Measurements from ENCODE around the gene PSME3.
A peak's percentile ranks its signal among the peaks of the same experiment; 100 is the strongest.

The PSME3 gene

GRCh38 chr17:42818379-42818778 lies 14.8 kb upstream of the PSME3 start:
- no peak for DNase-seq

DNA sequence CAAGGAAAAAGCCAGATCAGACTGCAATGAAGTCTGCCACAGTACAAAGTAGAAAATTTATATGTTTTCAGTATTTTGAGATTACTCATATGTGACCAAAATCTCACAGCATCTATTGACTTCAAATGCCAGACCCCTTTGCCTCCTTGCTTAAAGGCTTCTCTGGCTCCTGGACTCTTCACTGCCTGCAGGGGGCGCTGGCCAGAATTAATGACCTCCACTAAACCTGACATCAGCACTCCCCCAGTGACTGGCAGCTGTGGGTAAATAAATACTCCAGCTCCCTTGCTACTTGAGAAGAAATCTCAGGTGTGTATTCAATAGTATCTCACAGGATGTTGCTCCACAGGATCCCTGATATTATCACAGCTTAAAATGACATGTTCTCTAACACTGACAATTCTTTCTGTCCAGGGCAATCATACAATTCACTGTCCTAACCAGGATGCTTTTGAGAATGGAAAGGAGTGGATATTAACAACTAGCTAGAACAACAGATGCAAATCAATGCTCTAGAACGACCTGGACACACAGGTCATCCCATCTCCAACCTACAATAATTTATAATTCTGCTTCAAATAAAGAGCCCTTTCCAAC lies 13.2 kb upstream of the PSME3 start:
- peak; percentile 50 to 59 for DNase-seq

DNA sequence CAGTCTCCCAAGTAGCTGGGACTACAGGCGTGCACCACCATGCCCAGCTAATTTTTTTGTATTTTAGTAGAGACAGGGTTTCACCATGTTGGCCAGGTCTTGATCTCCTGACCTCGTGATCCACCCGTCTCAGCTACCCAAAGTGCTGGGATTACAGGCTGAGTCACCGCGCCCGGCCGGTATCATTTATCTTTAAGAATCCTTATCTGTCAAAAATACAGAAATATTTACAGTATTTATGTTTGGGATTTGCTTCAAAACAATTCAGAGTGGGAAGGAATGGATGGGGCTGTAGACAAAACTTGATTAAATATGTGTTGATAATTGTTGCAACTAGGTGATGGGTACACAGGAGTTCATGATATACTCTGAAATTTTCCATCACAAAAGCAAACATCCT lies 12.0 kb upstream of the PSME3 start:
- no peak for DNase-seq

DNA sequence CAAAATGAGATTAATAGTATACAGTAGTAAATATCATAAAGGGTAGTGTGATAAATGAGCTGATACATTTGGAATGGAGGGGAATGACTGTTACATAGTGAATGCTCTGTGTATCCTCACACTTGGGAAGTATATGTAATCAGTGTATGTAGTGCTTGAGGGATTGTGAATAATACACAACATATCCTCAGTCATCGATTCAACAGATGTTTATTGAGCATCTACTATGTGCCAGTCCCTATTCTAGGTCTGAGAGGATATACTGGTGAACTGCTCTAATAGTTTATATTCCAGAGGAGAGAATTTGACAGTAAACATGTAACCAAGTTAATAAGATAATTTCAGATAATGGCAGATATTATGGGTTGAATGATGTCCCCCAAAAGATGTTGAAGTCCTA lies 5.7 kb upstream of the PSME3 start:
- no peak for DNase-seq

DNA sequence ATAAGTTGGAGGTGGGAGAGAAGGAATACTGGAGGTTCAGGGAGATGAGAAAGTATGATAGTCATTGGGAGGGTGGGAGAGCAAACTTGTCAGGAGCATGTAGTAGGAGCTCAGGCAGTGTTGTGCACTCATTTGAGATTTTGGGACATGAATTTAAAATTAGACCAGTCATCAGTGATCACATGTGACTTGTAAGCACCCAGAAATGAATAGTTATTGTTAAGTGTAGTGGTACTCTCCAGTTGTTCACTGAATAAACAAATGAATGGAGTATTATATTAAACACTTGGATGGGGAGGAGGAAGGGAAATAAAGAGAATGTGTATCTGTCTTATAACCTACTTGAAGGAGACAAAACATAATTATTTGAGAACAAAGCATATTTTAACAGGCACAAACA lies 2.2 kb upstream of the PSME3 start:
- DNase-seq, result no peak

DNA sequence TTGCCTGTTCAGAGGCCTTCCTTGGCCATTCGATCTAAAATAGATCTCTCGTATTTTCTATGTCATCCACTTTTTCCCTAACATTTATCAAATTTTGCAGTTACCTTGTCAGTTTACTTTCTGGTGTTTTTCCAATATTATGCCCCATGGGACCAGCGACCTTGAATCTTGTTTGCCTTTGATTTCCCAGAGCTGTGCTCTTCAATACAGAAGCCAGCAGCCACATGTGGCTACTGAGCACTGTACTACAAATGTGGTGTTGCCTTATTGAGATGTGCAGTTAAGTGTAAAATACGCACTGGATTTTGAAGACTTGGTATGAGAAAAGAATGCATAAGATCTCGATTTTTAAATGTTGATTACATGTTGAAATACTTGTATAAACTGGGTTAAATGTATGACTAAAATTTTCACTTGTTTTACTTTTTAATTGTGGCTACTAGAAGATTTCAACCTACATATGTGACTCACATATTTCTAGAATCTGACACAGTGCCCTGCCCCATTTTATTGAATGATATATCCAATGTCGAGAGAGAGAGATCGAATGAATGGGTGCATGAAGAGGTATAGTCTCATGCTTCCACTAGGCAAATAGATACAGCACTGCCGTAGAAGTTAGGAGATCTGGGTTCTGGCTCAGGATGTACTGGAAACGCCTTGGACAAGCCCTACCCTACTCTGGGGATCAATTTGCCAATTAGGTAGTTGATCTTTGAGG lies 824 bp upstream of the PSME3 start:
- DNase-seq, result no peak

DNA sequence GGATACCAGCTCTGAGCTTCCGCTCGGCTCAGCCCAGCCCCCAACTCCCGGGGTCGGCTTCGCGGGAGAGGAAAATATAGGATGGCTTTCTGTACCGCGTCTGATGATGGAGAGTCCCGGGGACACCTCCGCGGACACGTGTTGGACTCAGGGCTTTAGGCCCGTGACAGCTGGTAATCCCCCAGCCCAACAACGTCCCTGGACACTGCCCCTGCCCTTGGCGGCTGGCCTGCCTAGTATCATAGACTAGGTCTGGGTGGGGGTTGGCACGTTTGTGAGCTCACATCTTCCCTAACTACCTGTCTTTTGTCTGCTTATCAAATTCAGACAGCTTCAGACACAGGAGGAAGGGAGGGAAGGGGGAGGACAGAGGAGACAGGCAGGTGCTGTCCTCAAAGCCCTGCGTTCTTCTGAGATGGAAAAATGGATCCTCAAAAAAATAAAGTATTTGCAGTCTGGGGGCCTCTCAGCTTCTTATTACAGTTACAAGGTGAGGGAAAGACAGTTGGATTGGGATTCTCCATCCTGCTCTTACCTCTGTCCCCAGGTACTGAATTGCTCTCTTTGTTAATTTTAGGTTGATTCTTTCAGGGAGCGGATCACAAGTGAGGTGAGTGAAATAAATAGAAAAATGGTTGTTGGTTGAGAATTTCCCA lies 698 bp downstream of the PSME3 start:
- no peak for DNase-seq

GRCh38 chr17:42835732-42836131 lies 2.5 kb downstream of the PSME3 start:
- DNase-seq, result no peak

GRCh38 chr17:42841975-42842685 lies 8.9 kb downstream of the PSME3 start:
- DNase-seq, result no peak

- DNase-seq, result no peak
Observed at GRCh38 chr17:42843358-42843934, 10.2 kb downstream of the PSME3 start.

DNA sequence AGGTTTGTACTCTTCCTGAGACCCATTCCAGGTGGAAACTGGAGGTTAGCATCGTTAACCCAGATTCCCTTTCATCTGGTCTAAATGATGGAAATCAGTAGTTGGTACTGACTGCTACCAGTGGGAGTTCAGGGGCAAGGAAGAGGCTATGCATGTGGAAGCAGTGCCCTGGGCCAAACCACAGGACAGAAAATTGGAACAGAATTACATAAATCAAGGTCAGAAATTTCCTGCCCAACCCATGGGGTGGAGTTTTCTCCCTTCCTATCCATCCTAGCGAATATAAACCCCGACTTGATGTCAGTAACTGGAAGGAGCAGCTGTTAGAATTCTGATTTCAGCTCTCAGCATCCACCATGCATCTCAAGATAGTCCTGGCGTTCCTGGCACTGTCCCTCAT lies 11.1 kb downstream of the PSME3 start, which contains the start of gene AOC2:
Gene AOC2, plus strand, starts transcription at position 310 of the 400 bp plus-strand sequence. Its CDS starts 47 bp downstream, at position 357.
- no peak for DNase-seq

DNA sequence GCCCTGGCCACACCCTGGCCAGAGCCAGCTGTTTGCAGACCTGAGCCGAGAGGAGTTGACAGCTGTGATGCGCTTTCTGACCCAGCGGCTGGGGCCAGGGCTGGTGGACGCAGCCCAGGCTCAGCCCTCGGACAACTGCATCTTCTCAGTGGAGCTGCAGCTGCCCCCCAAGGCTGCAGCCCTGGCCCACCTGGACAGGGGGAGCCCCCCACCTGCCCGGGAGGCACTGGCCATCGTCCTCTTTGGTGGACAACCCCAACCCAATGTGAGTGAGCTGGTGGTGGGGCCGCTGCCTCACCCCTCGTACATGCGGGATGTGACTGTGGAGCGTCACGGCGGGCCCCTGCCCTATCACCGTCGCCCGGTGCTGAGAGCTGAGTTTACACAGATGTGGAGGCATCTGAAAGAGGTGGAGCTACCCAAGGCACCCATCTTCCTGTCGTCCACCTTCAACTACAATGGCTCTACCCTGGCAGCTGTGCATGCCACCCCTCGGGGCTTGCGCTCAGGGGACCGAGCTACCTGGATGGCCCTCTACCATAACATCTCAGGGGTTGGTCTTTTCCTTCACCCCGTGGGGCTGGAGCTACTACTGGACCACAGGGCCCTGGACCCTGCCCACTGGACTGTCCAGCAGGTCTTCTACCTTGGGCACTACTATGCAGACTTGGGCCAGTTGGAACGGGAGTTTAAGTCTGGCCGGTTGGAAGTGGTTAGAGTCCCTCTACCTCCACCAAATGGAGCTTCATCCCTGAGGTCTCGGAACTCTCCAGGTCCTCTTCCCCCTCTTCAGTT lies 11.8 kb downstream of the PSME3 start:
- DNase-seq, result no peak

DNA sequence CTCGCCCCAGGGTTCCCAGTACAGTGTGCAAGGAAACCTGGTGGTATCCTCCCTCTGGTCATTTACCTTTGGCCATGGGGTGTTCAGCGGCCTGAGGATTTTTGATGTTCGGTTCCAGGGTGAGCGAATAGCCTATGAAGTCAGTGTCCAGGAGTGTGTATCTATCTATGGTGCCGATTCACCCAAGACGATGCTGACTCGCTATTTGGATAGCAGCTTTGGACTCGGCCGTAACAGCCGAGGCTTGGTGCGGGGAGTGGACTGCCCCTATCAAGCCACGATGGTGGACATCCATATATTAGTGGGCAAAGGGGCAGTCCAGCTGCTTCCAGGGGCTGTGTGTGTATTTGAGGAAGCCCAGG lies 12.3 kb downstream of the PSME3 start:
- no peak for DNase-seq

GRCh38 chr17:42845918-42846593 lies 12.9 kb downstream of the PSME3 start:
- DNase-seq, result no peak

GRCh38 chr17:42846594-42847280 lies 13.5 kb downstream of the PSME3 start:
- no peak for DNase-seq

- DNase-seq, result no peak
Observed at GRCh38 chr17:42848093-42848492, 14.9 kb downstream of the PSME3 start.

DNA sequence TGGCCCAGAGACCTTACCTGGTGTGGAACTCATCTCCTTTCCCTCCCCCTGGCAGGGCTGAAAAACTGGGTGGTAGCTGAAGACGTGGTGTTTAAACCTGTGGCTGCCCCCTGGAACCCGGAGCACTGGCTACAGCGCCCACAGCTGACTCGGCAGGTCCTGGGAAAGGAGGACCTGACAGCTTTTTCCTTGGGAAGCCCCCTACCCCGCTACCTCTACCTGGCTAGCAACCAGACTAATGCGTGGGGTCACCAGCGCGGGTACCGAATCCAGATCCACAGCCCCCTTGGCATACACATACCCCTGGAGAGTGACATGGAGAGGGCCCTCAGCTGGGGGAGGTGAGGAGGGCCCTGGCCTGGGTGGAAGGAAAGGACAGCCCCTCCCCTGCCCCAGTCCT lies 15.8 kb downstream of the PSME3 start:
- no peak for DNase-seq

DNA sequence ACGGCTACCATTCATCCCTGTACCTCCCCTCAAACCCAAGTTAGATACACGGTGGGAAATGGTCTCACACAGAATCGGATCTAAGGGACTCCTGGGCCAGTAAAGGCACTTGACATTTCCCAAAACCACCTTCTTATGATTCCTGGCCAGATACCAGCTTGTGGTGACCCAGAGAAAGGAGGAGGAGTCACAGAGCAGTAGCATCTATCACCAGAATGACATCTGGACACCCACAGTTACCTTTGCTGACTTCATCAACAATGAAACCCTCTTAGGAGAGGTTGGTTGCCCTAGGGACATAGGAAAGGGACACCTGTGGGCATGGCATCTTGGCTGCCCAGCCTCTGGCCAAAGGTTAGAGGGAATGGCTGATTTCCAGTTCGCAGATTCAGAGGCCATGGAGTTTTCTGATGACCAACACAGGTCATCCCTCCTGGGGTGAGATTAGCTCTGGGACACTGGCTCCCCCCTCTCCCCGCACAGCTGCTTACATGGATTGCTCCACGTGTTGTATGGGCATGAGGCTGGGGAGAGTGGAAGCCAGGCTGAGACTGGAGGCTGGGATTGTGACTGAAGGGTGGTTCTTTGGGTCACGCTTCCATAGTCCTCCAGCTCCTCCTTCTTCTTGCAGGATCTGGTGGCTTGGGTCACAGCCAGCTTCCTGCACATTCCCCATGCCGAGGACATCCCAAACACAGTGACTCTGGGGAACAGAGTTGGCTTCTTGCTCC lies 16.4 kb downstream of the PSME3 start:
- no peak for DNase-seq

GRCh38 chr17:42850954-42851353 lies 17.8 kb downstream of the PSME3 start, which contains the start of gene AOC3:
TSS of gene AOC3 (plus strand) at chr17:42851199. CDS start at chr17:42851344, 145 bp downstream.
- no peak for DNase-seq
